ENCODE data around the gene PVALEF. TPM values are rescaled to one million over a fixed set of nuclear protein-coding genes. Genes with fewer than 3 reads are reported as not detected.

Gene PVALEF
- total and polyA plus RNA-seq, 2 experiments from 2014 or later: 0.37 to 0.86 TPM

- H3K4me3 ChIP-seq: no peak overlapping the region
- H3K9me3 ChIP-seq (ENCODE audit: low read depth): no peaks in the 10 kb centered on the region
- H3K27me3 ChIP-seq: no peaks in the 10 kb centered on the region
- no peak overlapping the region for H3K27ac ChIP-seq
- H3K4me1 ChIP-seq (ENCODE audit: low read depth): no peaks in the 10 kb centered on the region
- DNase-seq (ENCODE audit: low read depth in 1 of 2, low spot score in 1 of 2): no peak
- H3K36me3 ChIP-seq: no peaks in the 10 kb centered on the region
- no peak for TF ChIP-seq CTCF (IDR thresholded peaks at IDR 0.05; ENCODE audit: low read depth, low read length)
These were observed 33.6 kb downstream of the PVALEF start for GRCh38 chr17:81198826-81199481.

GRCh38 chr17:81199482-81199830 lies 34.1 kb downstream of the PVALEF start:
- no peaks in the 10 kb centered on the region for H3K27me3 ChIP-seq
- no peak overlapping the region for H3K4me3 ChIP-seq
- no peak overlapping the region for H3K27ac ChIP-seq
- DNase-seq (ENCODE audit: low read depth in 1 of 2, low spot score in 1 of 2): no peak
- H3K36me3 ChIP-seq: no peaks in the 10 kb centered on the region
- TF ChIP-seq CTCF (IDR thresholded peaks at IDR 0.05; ENCODE audit: low read depth, low read length): no peak
- no peaks in the 10 kb centered on the region for H3K9me3 ChIP-seq (ENCODE audit: low read depth)
- H3K4me1 ChIP-seq (ENCODE audit: low read depth): no peaks in the 10 kb centered on the region

- H3K4me3 ChIP-seq: no peak overlapping the region
- no peaks in the 10 kb centered on the region for H3K4me1 ChIP-seq (ENCODE audit: low read depth)
- no peak for TF ChIP-seq CTCF (IDR thresholded peaks at IDR 0.05; ENCODE audit: low read depth, low read length)
- H3K9me3 ChIP-seq (ENCODE audit: low read depth): no peaks in the 10 kb centered on the region
- no peaks in the 10 kb centered on the region for H3K36me3 ChIP-seq
- no peak overlapping the region for H3K27ac ChIP-seq
- no peak for DNase-seq (ENCODE audit: low read depth in 1 of 2, low spot score in 1 of 2)
- no peaks in the 10 kb centered on the region for H3K27me3 ChIP-seq
These were observed 34.9 kb downstream of the PVALEF start for GRCh38 chr17:81200201-81200600.

DNA sequence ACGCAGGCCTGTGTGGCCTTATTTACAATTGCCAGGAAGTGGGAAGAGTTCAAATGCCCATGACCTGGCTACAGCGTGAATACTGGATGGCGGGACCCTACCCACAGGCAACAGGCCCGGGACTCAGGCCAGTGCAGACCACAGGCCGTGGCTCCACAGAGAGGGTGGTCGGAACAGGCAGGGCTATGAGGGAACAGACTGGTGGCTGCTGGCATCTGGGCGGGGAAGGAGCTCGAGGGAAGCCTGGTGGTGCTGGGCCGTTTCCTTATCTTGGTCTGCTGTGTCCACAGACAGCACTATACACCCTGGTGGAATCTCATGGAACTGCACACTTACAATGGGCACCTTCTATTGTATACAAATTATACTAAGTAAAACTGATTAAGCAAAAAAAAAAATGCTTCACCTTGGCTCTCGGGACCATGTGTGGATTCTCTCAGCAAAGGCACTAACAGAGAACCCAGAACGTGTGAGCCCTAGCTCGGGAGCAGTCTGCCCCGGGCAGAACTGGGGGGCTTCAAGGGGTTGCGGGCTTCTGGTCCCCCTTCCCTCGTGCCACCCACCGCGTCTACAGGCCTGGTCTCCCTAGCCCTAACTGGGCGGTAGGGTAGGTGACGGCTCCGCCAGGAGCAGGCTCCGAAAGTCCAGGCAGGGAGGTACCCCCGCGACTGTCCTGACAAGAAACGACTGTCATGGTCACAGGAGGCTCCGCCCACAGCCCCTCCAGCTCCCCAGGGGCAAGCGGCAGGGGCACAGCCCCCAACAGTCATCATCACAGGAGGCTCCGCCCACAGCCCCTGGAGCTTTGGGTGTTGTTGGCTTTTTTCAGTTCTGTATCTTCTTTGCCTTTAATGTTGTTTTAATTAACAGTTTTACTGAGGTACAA lies 35.6 kb downstream of the PVALEF start:
- no peaks in the 10 kb centered on the region for H3K9me3 ChIP-seq (ENCODE audit: low read depth)
- peak; percentile 73 for TF ChIP-seq CTCF (IDR thresholded peaks at IDR 0.05; ENCODE audit: low read depth, low read length)
- DNase-seq (ENCODE audit: low read depth in 1 of 2, low spot score in 1 of 2): peak; percentile 78 to 81
- H3K36me3 ChIP-seq: no peaks in the 10 kb centered on the region
- H3K4me3 ChIP-seq: no peak overlapping the region
- no peak overlapping the region for H3K27ac ChIP-seq
- no peaks in the 10 kb centered on the region for H3K4me1 ChIP-seq (ENCODE audit: low read depth)
- H3K27me3 ChIP-seq: no peaks in the 10 kb centered on the region

- TF ChIP-seq CTCF (IDR thresholded peaks at IDR 0.05; ENCODE audit: low read depth, low read length): no peak
- no peak overlapping the region for H3K27ac ChIP-seq
- no peak for DNase-seq (ENCODE audit: low read depth in 1 of 2, low spot score in 1 of 2)
- H3K36me3 ChIP-seq: no peaks in the 10 kb centered on the region
- no peaks in the 10 kb centered on the region for H3K4me1 ChIP-seq (ENCODE audit: low read depth)
- H3K27me3 ChIP-seq: no peaks in the 10 kb centered on the region
- H3K9me3 ChIP-seq (ENCODE audit: low read depth): no peaks in the 10 kb centered on the region
- no peak overlapping the region for H3K4me3 ChIP-seq
These were observed 37.0 kb downstream of the PVALEF start for GRCh38 chr17:81202318-81202717.
